ENCODE measurements around the gene LCE1E.

- TF ChIP-seq EP300 (IDR thresholded peaks at IDR 0.05; ENCODE audit: borderline replicate concordance in 1 of 2, control insufficient read depth in 1 of 2, low read depth in 2 of 2, low read length in 2 of 2) = no peak
- TF ChIP-seq RAD21 (IDR thresholded peaks at IDR 0.05; ENCODE audit: insufficient read depth, low read depth, low read length) = no peak
- no peak for TF ChIP-seq CEBPB (IDR thresholded peaks at IDR 0.05; ENCODE audit: borderline replicate concordance in 1 of 2, low read depth in 2 of 2, low read length in 2 of 2)
- no peak for TF ChIP-seq ASH2L (IDR thresholded peaks at IDR 0.05; ENCODE audit: borderline replicate concordance, low read depth)
- no peak for TF ChIP-seq CTCF (IDR thresholded peaks at IDR 0.05 in 2 of 3, conservative IDR thresholded peaks at IDR 0.05 in 1 of 3; ENCODE audit: control insufficient read depth in 2 of 3, extremely low read depth in 1 of 3, insufficient read depth in 1 of 3, low read depth in 3 of 3, low read length in 3 of 3)
- TF ChIP-seq GABPA (IDR thresholded peaks at IDR 0.05; ENCODE audit: low read depth) = no peak
- no peak for TF ChIP-seq NRF1 (conservative IDR thresholded peaks at IDR 0.05; ENCODE audit: low read depth, low read length)
- TF ChIP-seq JUND (IDR thresholded peaks at IDR 0.05; ENCODE audit: low read depth, low read length) = no peak
- no peak for TF ChIP-seq POLR2AphosphoS5 (IDR thresholded peaks at IDR 0.05; ENCODE audit: low read length)
- TF ChIP-seq POLR2A (IDR thresholded peaks at IDR 0.05; ENCODE audit: low read depth, low read length) = no peak
Measured at GRCh38 chr1:152758636-152759035, 27.4 kb upstream of the LCE1E start.
